GM19328 (cell line): ENCODE measurements around the gene FBP2.
"Not testable (repeated sequence)": the region's sequence is repeated elsewhere in the genome, so short reads cannot be mapped to it uniquely, and the experiment has no call there.

Source experiments
- ATAC-seq: cut with Tn5 transposase; IDR thresholded peaks from one replicate; pipeline ENCODE4 v1.9.1; 2021; ENCODE audit warnings: mild to moderate bottlenecking, moderate library complexity; ENCODE audit not compliant: unreplicated experiment

FBP2 gene

GRCh38 chr9:94564279-94564678 lies 29.3 kb downstream of the FBP2 start:
- not testable (repeated sequence) for ATAC-seq

- ATAC-seq = no peak
These were observed 30.1 kb downstream of the FBP2 start for GRCh38 chr9:94563548-94563947.

- no peak for ATAC-seq
These were observed 33.4 kb downstream of the FBP2 start for GRCh38 chr9:94560237-94560636.

GRCh38 chr9:94557376-94557775 lies 36.2 kb downstream of the FBP2 start:
- ATAC-seq = no peak

GRCh38 chr9:94554439-94555331 lies 38.9 kb downstream of the FBP2 start, which contains the start of gene PCAT7:
Gene PCAT7 (plus strand): TSS chr9:94555083.
- no peak for ATAC-seq

GRCh38 chr9:94554078-94554438 lies 39.6 kb downstream of the FBP2 start:
- no peak for ATAC-seq

- no peak for ATAC-seq
These were observed 40.3 kb downstream of the FBP2 start for GRCh38 chr9:94553029-94553938.

- no peak for ATAC-seq
These were observed 47.7 kb downstream of the FBP2 start for GRCh38 chr9:94545940-94546339.

GRCh38 chr9:94544335-94544734 lies 49.3 kb downstream of the FBP2 start:
- ATAC-seq = not testable (repeated sequence)

GRCh38 chr9:94538908-94539307 lies 54.7 kb downstream of the FBP2 start:
- no peak for ATAC-seq

- ATAC-seq = no peak
These were observed 58.7 kb downstream of the FBP2 start for GRCh38 chr9:94534901-94535300.

GRCh38 chr9:94533601-94534000 lies 60.0 kb downstream of the FBP2 start:
- no peak for ATAC-seq

GRCh38 chr9:94533155-94533554 lies 60.5 kb downstream of the FBP2 start:
- ATAC-seq = no peak

GRCh38 chr9:94528886-94529285 lies 64.7 kb downstream of the FBP2 start:
- ATAC-seq = no peak

- ATAC-seq = no peak
These were observed 66.7 kb downstream of the FBP2 start for GRCh38 chr9:94526951-94527350.

GRCh38 chr9:94526271-94526670 lies 67.4 kb downstream of the FBP2 start:
- no peak for ATAC-seq

GRCh38 chr9:94525396-94526035 lies 68.1 kb downstream of the FBP2 start:
- ATAC-seq = no peak

GRCh38 chr9:94517254-94517653 lies 76.4 kb downstream of the FBP2 start:
- no peak for ATAC-seq

GRCh38 chr9:94514722-94515121 lies 78.9 kb downstream of the FBP2 start:
- no peak for ATAC-seq

GRCh38 chr9:94511955-94512265 lies 81.7 kb downstream of the FBP2 start:
- no peak for ATAC-seq

GRCh38 chr9:94511134-94511954 lies 82.3 kb downstream of the FBP2 start:
- ATAC-seq = no peak
